ENCODE measurements around the gene SMARCE1. TPM values are rescaled to one million over a fixed set of nuclear protein-coding genes. Genes with fewer than 3 reads are reported as not detected.

The SMARCE1 gene
- total RNA-seq, 4 donors from 2014 or later = 66.5 to 88.3 (median 76.0) TPM

GRCh38 chr17:40664582-40665333 is 17.1 kb upstream of the SMARCE1 start, which contains the start of gene KRT222:
KRT222 (minus strand) TSS chr17:40665177; CDS start chr17:40665099, 78 bp downstream.
- TF ChIP-seq CTCF (IDR thresholded peaks at IDR 0.05) = no peak
- ATAC-seq (ENCODE audit: low FRiP score) (no peak), DNase-seq (ENCODE audit: low spot score) (no peak)

DNA sequence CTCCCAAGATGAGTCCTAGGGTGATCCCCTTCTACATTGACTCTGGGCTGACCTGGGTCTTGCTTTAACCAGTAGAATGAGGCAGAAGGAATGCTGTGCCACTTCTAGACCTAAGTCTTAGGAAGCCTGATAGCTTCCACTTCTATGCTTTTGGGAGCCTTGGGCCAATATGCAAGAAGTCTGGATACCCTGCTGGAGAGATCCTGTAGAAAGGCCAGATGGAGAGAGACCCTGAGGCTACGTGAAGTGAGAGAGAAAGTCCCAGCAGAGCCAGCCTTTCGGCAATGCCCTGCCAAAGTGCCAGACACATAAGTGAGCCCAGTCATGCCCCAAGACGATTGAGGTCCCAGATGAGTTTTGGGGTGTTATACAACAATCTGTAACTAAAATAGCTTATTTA is 15.6 kb upstream of the SMARCE1 start:
- DNase-seq (ENCODE audit: low spot score) (no peak), ATAC-seq (ENCODE audit: low FRiP score) (no peak)
- TF ChIP-seq CTCF (IDR thresholded peaks at IDR 0.05) = no peak

DNA sequence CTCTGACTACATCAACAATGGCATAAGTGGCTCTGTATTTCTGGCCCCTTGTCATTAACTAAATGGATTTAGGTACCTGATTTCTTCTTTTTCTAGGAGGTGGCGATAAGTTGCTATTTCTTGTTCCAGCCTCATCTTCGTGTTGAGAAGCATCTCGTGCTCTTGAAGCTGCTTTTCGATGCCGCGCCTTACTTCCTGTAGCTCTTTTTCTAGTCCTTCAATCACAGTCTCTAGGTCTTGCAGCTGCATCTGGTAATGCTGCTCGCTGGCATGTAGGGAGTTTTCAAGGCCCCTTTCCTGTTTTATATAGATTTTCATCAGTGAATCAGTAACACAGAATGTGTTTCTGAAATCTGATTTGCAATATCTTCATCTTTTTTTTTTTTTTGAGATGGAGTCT is 12.3 kb upstream of the SMARCE1 start:
- no peak for TF ChIP-seq CTCF (IDR thresholded peaks at IDR 0.05)
- no peak for DNase-seq (ENCODE audit: low spot score)
- no peak for ATAC-seq (ENCODE audit: low FRiP score)

- no peak for ATAC-seq (ENCODE audit: low FRiP score)
- DNase-seq (ENCODE audit: low spot score) = no peak
- TF ChIP-seq CTCF (IDR thresholded peaks at IDR 0.05) = no peak
Observed at GRCh38 chr17:40658396-40658795, 10.8 kb upstream of the SMARCE1 start.

GRCh38 chr17:40651939-40652338 is 4.3 kb upstream of the SMARCE1 start:
- ATAC-seq (ENCODE audit: low FRiP score) = no peak
- TF ChIP-seq CTCF (IDR thresholded peaks at IDR 0.05) = no peak
- no peak for DNase-seq (ENCODE audit: low spot score)

GRCh38 chr17:40648384-40648968 is 858 bp upstream of the SMARCE1 start:
- ATAC-seq (ENCODE audit: low FRiP score) = no peak
- DNase-seq (ENCODE audit: low spot score) = no peak

More at GRCh38 chr17:40648384-40648968, 858 bp upstream of the SMARCE1 start:
- TF ChIP-seq CTCF (IDR thresholded peaks at IDR 0.05) = no peak
